RWPE1 (cell line): ENCODE results near the gene EXOG.

Experiments used
- CTCF ChIA-PET: fragments of 350-600 bp; sonication (Branson Sonifier 250); formaldehyde crosslinking; extraction: SDS; loops from one replicate; lab custom pipeline; 2021; lab: Yijun Ruan, JAX
- POLR2A ChIA-PET: fragments of 400-600 bp; formaldehyde crosslinking; extraction: SDS; loops from one replicate; lab custom pipeline; 2020; ENCODE audit warnings: antibody characterized with exemption; ENCODE audit not compliant: low non-redundant PET; lab: Yijun Ruan, JAX
- DNase-seq: peaks from one replicate; pipeline ENCODE4 v3.0.0; 2012; ENCODE audit warnings: low spot score
- H3K27ac ChIP-seq: fragments of 450-650 bp; 2 replicates; pipeline ENCODE4 v1.5.1; 2017
- TF ChIP-seq, protein P1 (sequence below): fragments of 450-650 bp; conservative IDR thresholded peaks from 2 replicates; pipeline ENCODE4 v1.5.1; 2017; ENCODE audit warnings: low read depth, mild to moderate bottlenecking

The EXOG gene

DNA sequence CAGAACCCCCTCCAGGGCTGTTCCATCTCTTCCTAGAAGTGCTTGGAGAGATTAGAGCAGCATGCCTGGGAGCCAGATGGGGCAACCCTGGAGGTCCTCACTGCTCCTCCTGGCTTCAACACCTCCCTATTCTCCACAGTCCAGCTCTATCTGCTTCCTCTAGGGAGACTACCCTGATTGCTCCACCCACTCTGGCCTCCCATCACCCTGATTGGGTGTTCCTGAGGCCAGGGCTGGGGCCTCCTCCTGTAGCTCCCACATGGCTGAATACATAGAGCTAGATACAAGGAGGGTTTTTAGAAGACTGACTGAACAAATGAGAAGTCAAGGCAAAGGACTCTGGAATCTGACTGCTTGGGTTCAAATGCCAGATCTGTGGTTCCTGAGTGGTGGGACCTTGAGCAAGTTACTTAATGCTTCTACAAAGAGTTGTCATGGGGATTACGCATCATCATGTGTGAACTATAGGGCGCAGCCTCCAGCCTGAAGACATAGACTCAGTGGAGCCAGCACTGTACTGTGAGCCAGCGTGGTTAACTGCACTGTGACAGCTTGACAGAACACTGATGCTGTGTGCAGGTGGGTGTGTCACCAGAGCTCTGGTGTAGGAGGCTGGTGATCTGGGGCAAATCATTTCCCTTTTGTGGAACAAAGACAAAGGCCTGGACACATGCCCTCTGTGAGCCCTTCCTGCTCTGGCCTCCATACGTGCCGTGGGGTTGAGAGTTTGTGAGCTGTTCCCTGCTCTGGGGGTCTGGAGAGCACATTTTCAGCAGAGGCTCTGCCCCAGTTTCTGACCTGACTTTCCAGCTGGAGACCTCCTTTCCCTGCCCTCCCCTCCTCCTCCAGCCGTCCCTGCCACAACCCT lies 78.5 kb downstream of the EXOG start:
- no peak overlapping the region for H3K27ac ChIP-seq
- TF ChIP-seq, protein P1, sequence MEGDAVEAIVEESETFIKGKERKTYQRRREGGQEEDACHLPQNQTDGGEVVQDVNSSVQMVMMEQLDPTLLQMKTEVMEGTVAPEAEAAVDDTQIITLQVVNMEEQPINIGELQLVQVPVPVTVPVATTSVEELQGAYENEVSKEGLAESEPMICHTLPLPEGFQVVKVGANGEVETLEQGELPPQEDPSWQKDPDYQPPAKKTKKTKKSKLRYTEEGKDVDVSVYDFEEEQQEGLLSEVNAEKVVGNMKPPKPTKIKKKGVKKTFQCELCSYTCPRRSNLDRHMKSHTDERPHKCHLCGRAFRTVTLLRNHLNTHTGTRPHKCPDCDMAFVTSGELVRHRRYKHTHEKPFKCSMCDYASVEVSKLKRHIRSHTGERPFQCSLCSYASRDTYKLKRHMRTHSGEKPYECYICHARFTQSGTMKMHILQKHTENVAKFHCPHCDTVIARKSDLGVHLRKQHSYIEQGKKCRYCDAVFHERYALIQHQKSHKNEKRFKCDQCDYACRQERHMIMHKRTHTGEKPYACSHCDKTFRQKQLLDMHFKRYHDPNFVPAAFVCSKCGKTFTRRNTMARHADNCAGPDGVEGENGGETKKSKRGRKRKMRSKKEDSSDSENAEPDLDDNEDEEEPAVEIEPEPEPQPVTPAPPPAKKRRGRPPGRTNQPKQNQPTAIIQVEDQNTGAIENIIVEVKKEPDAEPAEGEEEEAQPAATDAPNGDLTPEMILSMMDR: no peak
- ChIA-PET CTCF (no interaction called here), POLR2A (no interaction called here)
- DNase-seq: no peak

DNA sequence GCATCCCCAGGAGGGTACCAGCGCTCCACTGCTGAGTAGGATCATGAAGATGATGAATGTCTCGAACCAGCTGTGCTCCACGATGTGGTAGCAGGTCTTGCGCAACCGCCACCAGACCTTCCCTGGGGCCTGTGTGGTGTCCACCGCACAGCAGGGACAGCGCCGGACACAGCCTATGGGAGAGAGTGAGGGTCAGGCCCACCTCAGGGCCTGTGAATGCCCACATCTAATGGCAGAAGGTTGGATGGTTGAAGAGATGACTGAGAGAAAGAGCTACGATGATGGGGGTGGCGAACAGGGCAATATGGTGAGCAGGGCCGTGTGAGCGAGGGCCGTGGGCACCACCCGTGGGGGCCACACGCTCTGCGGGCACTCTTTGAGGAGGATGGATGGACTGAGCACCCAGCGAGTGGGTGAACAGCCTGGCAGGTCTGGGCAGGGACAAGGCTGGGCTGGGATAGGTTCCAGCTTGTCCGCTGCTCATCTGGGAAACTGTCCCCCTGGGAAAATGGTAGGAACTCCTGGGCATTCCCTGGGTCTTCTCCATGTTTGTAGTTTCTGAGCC lies 79.2 kb downstream of the EXOG start:
- ChIA-PET CTCF (no interaction called here), POLR2A (no interaction called here)
- no peak for DNase-seq
- TF ChIP-seq, protein P1: no peak
- H3K27ac ChIP-seq: no peak overlapping the region
